HG02885 (cell line): ENCODE data around the gene GAGE12F.
"Not testable (repeated sequence)": the region's sequence is repeated elsewhere in the genome, so short reads cannot be mapped to it uniquely, and the experiment has no call there.

Experiments
- ATAC-seq: cut with Tn5 transposase; IDR thresholded peaks from one replicate; pipeline ENCODE4 v1.9.1; 2021; ENCODE audit warnings: mild to moderate bottlenecking; ENCODE audit not compliant: unreplicated experiment, poor library complexity

GAGE12F gene

DNA sequence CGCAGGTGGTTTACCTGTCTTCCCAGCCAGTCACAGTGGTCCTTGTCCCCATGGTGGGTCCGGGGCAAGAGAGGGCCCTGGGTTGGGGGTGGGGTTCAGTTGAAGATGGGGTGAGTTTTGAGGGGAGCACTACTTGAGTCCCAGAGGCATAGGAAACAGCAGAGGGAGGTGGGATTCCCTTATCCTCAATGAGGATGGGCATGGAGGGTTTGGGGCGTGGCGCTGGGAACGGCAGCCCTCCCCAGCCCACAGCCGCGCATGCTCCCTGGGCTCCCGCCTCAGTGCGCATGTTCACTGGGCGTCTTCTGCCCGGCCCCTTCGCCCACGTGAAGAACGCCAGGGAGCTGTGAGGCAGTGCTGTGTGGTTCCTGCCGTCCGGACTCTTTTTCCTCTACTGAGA, at the start of gene GAGE12F:
TSS of gene GAGE12F (plus strand) at position 301 of the 400 bp plus-strand sequence. CDS start 1,155 bp downstream, outside the sequence.
- not testable (repeated sequence) for ATAC-seq

GRCh38 chrX:49531877-49532276, 28.8 kb upstream of the GAGE12F start, which contains the start of gene GAGE12C:
Gene GAGE12C (plus strand): TSS chrX:49532177. CDS start chrX:49533332, 1,155 bp downstream.
- not testable (repeated sequence) for ATAC-seq

DNA sequence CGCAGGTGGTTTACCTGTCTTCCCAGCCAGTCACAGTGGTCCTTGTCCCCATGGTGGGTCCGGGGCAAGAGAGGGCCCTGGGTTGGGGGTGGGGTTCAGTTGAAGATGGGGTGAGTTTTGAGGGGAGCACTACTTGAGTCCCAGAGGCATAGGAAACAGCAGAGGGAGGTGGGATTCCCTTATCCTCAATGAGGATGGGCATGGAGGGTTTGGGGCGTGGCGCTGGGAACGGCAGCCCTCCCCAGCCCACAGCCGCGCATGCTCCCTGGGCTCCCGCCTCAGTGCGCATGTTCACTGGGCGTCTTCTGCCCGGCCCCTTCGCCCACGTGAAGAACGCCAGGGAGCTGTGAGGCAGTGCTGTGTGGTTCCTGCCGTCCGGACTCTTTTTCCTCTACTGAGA, 19.2 kb upstream of the GAGE12F start, which contains the start of gene GAGE12D:
TSS of gene GAGE12D (plus strand) at position 301 of the 400 bp plus-strand sequence. CDS start 1,155 bp downstream, outside the sequence.
- not testable (repeated sequence) for ATAC-seq

DNA sequence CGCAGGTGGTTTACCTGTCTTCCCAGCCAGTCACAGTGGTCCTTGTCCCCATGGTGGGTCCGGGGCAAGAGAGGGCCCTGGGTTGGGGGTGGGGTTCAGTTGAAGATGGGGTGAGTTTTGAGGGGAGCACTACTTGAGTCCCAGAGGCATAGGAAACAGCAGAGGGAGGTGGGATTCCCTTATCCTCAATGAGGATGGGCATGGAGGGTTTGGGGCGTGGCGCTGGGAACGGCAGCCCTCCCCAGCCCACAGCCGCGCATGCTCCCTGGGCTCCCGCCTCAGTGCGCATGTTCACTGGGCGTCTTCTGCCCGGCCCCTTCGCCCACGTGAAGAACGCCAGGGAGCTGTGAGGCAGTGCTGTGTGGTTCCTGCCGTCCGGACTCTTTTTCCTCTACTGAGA, 9.7 kb upstream of the GAGE12F start, which contains the start of gene GAGE12E:
TSS of gene GAGE12E (plus strand) at position 301 of the 400 bp plus-strand sequence. CDS start 1,155 bp downstream, outside the sequence.
- ATAC-seq = not testable (repeated sequence)

DNA sequence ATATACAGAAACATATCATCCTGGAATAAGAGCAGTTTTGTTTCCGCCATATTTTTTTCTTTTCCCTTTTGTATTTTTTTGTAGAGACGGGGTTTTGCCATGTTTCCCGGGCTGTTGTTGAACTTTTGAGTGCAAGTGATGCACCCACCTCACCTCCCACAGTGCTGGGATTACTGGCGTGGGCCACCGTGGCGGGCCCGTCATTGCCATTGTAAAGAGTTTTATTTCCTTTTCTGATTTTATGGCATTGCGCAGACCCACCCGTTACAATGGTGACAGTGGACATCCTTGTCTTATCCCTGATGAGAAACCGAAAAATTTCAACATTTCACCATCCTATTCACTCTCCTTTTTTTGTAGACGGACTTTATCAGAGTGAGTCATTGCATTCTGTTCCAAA, 8.1 kb downstream of the GAGE12F start:
- ATAC-seq = not testable (repeated sequence)

GRCh38 chrX:49569152-49569551, 8.5 kb downstream of the GAGE12F start:
- ATAC-seq = not testable (repeated sequence)

- not testable (repeated sequence) for ATAC-seq
These were observed 9.5 kb downstream of the GAGE12F start, which contains the start of gene GAGE12G for GRCh38 chrX:49570100-49570499. Gene GAGE12G (plus strand): TSS chrX:49570400. CDS start chrX:49571555, 1,155 bp downstream.

DNA sequence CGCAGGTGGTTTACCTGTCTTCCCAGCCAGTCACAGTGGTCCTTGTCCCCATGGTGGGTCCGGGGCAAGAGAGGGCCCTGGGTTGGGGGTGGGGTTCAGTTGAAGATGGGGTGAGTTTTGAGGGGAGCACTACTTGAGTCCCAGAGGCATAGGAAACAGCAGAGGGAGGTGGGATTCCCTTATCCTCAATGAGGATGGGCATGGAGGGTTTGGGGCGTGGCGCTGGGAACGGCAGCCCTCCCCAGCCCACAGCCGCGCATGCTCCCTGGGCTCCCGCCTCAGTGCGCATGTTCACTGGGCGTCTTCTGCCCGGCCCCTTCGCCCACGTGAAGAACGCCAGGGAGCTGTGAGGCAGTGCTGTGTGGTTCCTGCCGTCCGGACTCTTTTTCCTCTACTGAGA, 19.0 kb downstream of the GAGE12F start, which contains the start of gene GAGE12H:
TSS of gene GAGE12H (plus strand) at position 301 of the 400 bp plus-strand sequence. CDS start 1,155 bp downstream, outside the sequence.
- not testable (repeated sequence) for ATAC-seq

GRCh38 chrX:49589196-49589595, 28.6 kb downstream of the GAGE12F start, which contains the start of gene GAGE2A:
Gene GAGE2A (plus strand): TSS chrX:49589496. CDS start chrX:49590651, 1,155 bp downstream.
- ATAC-seq = not testable (repeated sequence)

GRCh38 chrX:49589769-49590478, 29.3 kb downstream of the GAGE12F start:
- not testable (repeated sequence) for ATAC-seq

GRCh38 chrX:49590488-49590887, 29.8 kb downstream of the GAGE12F start:
- not testable (repeated sequence) for ATAC-seq

DNA sequence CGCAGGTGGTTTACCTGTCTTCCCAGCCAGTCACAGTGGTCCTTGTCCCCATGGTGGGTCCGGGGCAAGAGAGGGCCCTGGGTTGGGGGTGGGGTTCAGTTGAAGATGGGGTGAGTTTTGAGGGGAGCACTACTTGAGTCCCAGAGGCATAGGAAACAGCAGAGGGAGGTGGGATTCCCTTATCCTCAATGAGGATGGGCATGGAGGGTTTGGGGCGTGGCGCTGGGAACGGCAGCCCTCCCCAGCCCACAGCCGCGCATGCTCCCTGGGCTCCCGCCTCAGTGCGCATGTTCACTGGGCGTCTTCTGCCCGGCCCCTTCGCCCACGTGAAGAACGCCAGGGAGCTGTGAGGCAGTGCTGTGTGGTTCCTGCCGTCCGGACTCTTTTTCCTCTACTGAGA, 38.1 kb downstream of the GAGE12F start, which contains the start of gene GAGE1:
TSS of gene GAGE1 (plus strand) at position 301 of the 400 bp plus-strand sequence. CDS start 1,155 bp downstream, outside the sequence.
- not testable (repeated sequence) for ATAC-seq

- no peak for ATAC-seq
These were observed 50.2 kb downstream of the GAGE12F start for GRCh38 chrX:49610718-49611310.
